ENCODE results near the gene STK17A.
"Not testable (repeated sequence)": the region's sequence is repeated elsewhere in the genome, so short reads cannot be mapped to it uniquely, and the experiment has no call there.

STK17A gene

GRCh38 chr7:43658718-43659548 is 76.0 kb downstream of the STK17A start:
- no peak for DNase-seq (ENCODE audit: low read depth in 2 of 2)

GRCh38 chr7:43659549-43659896 is 76.6 kb downstream of the STK17A start:
- no peak for DNase-seq (ENCODE audit: low read depth in 2 of 2)

- DNase-seq (ENCODE audit: low read depth in 2 of 2): no peak
These were observed 77.2 kb downstream of the STK17A start for GRCh38 chr7:43660141-43660540.

- DNase-seq (ENCODE audit: low read depth in 2 of 2): no peak
These were observed 81.8 kb downstream of the STK17A start for GRCh38 chr7:43664681-43665080.

GRCh38 chr7:43666938-43667337 is 84.0 kb downstream of the STK17A start:
- DNase-seq (ENCODE audit: low read depth in 2 of 2): no peak

GRCh38 chr7:43668035-43668434 is 85.1 kb downstream of the STK17A start:
- DNase-seq (ENCODE audit: low read depth in 2 of 2): no peak

- peak; percentile 66 to 81 for DNase-seq (ENCODE audit: low read depth in 2 of 2)
These were observed 86.6 kb downstream of the STK17A start for GRCh38 chr7:43669286-43670081.

- DNase-seq (ENCODE audit: low read depth in 2 of 2): no peak
These were observed 88.6 kb downstream of the STK17A start for GRCh38 chr7:43671521-43671920.

GRCh38 chr7:43673243-43673976 is 90.5 kb downstream of the STK17A start:
- not testable (repeated sequence) for DNase-seq (ENCODE audit: low read depth in 2 of 2)

GRCh38 chr7:43674559-43675436 is 91.9 kb downstream of the STK17A start:
- no peak for DNase-seq (ENCODE audit: low read depth in 2 of 2)
